Fibroblast of skin of right biceps (primary cell): ENCODE data around the gene CNPY3.
"Not testable (repeated sequence)": the region's sequence is repeated elsewhere in the genome, so short reads cannot be mapped to it uniquely, and the experiment has no call there.

Experiments used
- DNase-seq: peaks from one replicate; pipeline ENCODE4 v3.0.0-alpha.2; 2013

The CNPY3 gene

GRCh38 chr6:42916288-42916687, 13.0 kb upstream of the CNPY3 start:
- no peak for DNase-seq

GRCh38 chr6:42921801-42922200, 7.5 kb upstream of the CNPY3 start:
- DNase-seq = no peak

- peak; percentile 23 for DNase-seq
These were observed 5.6 kb upstream of the CNPY3 start for GRCh38 chr6:42923666-42924065.

- DNase-seq = no peak
These were observed 3.9 kb upstream of the CNPY3 start for GRCh38 chr6:42925248-42925857.

- peak; percentile 78 for DNase-seq
These were observed 611 bp downstream of the CNPY3 start for GRCh38 chr6:42929821-42930360.

GRCh38 chr6:42932412-42932811, 3.1 kb downstream of the CNPY3 start:
- no peak for DNase-seq

GRCh38 chr6:42933205-42933604, 3.9 kb downstream of the CNPY3 start:
- DNase-seq = no peak

- DNase-seq = no peak
These were observed 6.0 kb downstream of the CNPY3 start for GRCh38 chr6:42935322-42935721.

- no peak for DNase-seq
These were observed 7.1 kb downstream of the CNPY3 start for GRCh38 chr6:42936398-42936797.

GRCh38 chr6:42937548-42938427, 8.5 kb downstream of the CNPY3 start:
- no peak for DNase-seq

GRCh38 chr6:42938428-42938796, 9.1 kb downstream of the CNPY3 start:
- DNase-seq = no peak

- DNase-seq = no peak
These were observed 9.9 kb downstream of the CNPY3 start for GRCh38 chr6:42938987-42939809.

- DNase-seq = no peak
These were observed 10.5 kb downstream of the CNPY3 start for GRCh38 chr6:42939810-42940167.

GRCh38 chr6:42940493-42941045, 11.3 kb downstream of the CNPY3 start:
- DNase-seq = no peak

- not testable (repeated sequence) for DNase-seq
These were observed 12.1 kb downstream of the CNPY3 start for GRCh38 chr6:42941356-42941755.

GRCh38 chr6:42942444-42942843, 13.2 kb downstream of the CNPY3 start:
- DNase-seq = no peak

GRCh38 chr6:42947950-42948349, 18.7 kb downstream of the CNPY3 start:
- no peak for DNase-seq

- no peak for DNase-seq
These were observed 23.1 kb downstream of the CNPY3 start for GRCh38 chr6:42952389-42952788.

GRCh38 chr6:42954405-42954804, 25.1 kb downstream of the CNPY3 start:
- not testable (repeated sequence) for DNase-seq

GRCh38 chr6:42958125-42958524, 28.8 kb downstream of the CNPY3 start:
- DNase-seq = no peak

GRCh38 chr6:42959917-42960242, 30.6 kb downstream of the CNPY3 start:
- no peak for DNase-seq

GRCh38 chr6:42960243-42961019, 31.2 kb downstream of the CNPY3 start, which contains the start of gene GNMT:
Gene GNMT, plus strand, starts transcription at chr6:42960754. Its CDS starts 14 bp downstream, at chr6:42960768.
- DNase-seq = no peak
